Activated CD4-positive, CD25-positive, alpha-beta regulatory T cell treated with anti-CD3 and anti-CD28 coated beads, Interleukin-2, amount 50 U/mL, for 16 hours (primary cell): ENCODE results near the gene LSM12.
A peak's percentile ranks its signal among the peaks of the same experiment; 100 is the strongest.

Experiments
- DNase-seq: peaks from one replicate; pipeline ENCODE4 v3.0.0-alpha.2; 2020; ENCODE audit warnings: low read depth, low spot score

The LSM12 gene

DNA sequence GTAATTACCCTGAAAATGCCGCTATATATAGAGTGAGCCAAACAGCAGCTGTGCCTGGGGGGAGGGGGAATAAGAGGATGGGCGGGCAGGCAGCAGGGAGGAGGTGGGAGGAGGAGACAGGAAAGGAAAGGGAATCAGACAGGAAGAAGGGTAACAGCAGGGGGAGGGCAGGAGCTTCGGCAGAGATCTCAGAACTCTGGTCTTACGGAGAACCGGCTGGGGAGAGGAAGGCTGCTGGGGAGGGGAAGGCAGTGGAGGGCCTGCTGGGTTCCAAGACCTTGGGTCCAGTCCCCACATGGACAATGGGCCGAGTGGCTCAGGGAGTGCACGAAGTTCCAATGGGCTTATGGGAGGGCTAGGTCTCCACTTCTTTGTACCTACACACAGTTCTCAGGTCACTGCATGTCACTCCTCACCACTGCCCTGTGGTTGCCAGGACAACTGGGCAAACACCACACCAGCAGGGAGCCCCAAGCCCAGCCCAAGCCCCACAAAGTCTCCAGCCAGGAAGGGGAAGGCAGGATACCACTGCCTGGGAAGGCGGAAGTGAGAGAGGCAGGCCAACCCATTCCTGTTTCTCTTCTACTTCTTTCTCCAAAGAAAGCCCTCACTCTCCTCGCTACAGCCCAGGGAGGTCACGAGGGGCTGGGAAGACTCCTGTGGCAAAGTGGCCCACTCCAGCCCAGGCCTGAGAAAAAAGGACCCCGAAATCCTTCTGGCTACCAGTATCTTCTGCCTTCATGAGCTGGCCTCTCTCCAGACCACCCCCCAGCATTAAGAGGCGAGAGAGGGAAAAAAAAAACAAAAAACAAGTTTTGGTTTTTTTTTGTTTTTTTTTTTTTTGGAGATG, 29.4 kb upstream of the LSM12 start:
- no peak for DNase-seq

- no peak for DNase-seq
Observed at GRCh38 chr17:44095388-44095646, 28.8 kb upstream of the LSM12 start.

GRCh38 chr17:44094701-44095387, 28.4 kb upstream of the LSM12 start:
- DNase-seq: no peak

DNA sequence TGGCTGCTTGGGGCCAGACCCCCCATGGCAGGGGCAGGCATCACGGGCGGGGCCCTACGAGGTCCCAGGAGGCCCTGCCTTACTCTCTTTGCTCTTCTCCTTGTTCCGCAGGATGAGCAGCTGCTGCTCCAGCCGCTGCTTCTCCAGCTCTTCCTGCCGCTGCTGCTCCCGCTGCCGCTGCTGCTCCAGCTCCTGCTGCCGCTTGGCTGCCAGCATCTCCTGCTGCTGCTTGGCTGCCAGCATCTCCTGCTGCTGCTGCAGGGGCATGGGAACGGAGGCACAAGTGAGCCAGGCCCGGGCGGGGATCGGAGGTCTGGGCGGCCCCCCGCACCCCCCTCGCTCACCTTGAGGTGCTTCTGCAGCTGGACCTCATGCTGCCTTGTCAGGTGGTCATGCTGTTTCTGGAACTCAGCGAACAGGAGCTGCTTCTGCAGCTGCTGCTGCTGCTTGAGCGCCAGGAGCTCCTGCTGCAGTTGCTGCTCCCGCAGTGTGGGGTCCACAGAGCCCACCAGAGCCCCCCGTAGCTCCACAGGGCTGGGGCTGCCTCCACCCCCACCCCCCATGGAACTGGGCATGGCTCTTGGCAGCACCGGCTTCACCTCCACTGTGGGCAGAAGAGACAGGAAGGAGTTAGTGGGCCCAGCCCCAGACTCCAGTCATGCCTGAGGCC, 26.9 kb upstream of the LSM12 start:
- no peak for DNase-seq

GRCh38 chr17:44092051-44092450, 25.6 kb upstream of the LSM12 start:
- no peak for DNase-seq

DNA sequence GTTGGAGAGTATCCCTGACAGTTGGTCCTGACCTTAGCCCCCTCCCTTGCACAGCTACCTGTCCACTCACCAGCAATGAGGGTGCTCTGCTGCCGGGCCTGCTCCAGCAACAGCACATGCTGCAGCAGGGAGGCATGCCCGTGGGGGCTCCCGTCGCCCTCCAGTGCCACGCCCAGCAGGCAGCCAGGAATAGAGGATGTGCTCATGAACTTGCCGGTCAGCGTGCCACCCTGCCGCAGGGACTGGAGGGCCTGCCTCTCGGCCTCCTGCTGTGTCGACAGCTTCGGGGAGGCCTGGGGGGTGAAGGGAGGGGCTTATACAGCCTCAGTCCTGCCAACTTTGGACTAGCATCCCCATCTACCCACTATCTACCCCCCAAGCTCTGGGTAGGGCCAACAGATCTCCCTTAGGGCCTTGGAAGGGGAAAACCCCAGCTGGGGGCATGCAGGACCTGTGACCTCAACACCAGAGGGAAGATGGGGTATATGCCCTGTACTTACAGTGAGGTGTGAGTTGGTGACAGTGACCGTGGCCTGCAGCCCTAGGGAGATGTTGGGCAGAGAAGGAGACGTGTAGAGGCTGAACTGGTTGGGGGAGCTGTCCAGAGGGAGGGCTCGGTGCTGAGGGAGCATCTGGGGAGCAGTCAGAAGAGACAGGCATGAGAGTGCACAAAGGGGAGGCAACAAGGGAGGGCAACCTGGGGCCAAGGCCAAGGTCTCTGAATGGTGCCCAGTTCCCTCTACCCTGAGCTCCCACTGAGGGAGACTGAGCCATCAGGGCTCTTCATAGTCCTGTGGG, 24.9 kb upstream of the LSM12 start:
- no peak for DNase-seq

GRCh38 chr17:44088254-44088653, 21.8 kb upstream of the LSM12 start:
- no peak for DNase-seq

DNA sequence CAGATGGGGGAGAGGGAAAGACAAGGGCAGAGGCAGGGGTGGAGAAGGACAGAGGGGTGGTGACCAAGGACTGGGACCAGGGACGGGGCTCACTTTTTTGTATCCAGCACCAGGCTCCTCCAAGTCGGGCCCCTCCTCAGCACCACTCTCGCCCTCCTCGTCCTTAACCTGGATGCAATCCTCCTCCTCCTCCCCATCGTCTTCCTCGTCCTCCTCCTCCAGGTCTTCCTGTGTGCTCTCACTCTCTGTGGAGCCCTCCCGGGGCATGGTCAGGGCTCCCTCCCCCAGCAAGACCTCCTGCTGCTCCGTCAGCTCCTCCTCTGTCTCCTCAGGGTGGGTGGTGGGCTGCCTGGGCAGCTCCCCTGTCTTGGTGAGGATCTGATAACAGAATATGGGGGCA, 20.8 kb upstream of the LSM12 start:
- no peak for DNase-seq

DNA sequence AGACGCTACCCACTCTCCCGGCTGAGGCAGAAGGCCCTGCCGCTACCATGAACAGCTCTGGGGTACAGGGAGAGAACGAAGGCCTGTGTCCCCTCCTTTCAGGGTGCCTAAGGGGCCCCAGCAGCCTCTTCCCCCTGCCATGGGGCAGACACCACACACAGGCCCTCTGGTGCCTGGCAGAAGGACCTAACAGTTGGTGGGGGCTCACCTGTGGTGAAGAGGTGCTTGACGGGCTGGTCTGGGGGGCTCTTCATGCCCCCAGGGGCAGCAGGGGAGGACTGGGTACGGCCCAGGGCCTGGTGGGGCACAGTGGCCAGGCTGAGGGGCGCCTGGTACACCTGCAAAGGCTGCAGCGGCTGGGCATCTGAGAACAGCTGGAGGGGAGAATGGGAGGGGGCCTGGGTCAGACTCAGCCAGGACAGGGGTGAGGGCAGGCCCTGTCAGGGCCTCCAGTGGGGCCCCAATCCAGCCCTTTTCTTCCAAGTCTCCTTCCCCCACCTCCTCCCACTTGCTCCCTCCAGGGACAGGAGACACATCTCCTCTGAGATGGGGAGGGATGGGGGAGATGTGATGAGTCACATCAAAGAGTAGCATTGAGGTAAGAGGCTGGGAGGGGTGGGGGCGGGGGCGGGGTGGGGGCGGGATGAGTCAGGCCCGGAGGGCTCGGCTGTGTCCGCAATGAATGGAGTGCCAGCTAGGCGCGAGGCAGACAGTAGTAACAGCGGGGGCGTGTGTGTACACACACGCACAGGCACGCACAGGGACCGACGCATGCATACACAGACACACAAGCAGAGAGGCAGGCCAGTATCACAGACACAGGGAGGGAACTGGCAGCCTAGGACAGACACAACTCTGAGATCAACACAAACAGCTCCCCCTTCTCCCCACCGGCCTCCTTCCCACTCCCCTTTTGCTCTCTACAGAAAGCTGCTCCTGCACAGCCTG, 20.2 kb upstream of the LSM12 start:
- peak; percentile 31 for DNase-seq

- no peak for DNase-seq
Observed at GRCh38 chr17:44085908-44086307, 19.4 kb upstream of the LSM12 start.

DNA sequence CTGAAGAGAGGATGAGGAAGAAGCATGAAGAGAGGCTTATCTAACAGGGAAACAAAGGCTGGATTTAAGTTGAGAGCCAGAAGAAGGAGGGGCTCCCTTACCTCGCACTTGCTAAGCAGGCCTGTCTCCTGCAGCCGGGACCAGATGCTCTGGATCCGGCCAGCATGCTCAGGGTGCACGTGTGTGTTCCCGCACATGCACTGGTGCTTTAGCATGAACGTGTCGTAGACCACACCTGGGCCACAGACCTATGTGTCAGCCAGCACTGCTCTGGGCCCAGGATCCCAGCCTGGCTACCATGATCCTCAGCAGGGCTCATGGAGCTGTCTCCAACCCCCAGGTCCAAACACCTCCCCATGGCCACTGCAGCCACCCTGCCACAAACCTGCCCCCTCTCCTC, 18.4 kb upstream of the LSM12 start:
- no peak for DNase-seq

DNA sequence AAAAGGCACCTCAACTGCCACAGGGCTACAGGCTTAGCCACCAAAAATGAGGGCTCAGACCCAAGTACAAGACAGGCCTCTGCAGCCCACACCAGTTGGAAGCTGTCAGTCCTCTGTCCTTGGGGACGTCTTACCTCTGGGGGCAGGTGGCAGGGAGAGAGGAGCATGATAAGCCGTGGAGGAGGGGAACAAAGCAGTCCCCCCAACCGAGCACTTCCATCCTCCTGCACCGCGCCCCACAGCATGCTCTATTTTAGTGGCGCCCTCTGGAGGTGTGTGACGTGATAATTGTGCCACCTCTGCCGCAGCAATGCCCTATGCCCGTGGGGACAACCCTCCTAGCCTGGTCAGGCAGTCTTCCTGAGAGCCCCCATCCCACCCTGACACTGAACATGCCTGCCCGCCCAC, 17.7 kb upstream of the LSM12 start:
- DNase-seq: no peak

- DNase-seq: no peak
Observed at GRCh38 chr17:44083250-44083849, 16.9 kb upstream of the LSM12 start.

GRCh38 chr17:44082256-44082927, 15.9 kb upstream of the LSM12 start:
- DNase-seq: no peak

GRCh38 chr17:44081681-44082080, 15.2 kb upstream of the LSM12 start:
- DNase-seq: no peak

DNA sequence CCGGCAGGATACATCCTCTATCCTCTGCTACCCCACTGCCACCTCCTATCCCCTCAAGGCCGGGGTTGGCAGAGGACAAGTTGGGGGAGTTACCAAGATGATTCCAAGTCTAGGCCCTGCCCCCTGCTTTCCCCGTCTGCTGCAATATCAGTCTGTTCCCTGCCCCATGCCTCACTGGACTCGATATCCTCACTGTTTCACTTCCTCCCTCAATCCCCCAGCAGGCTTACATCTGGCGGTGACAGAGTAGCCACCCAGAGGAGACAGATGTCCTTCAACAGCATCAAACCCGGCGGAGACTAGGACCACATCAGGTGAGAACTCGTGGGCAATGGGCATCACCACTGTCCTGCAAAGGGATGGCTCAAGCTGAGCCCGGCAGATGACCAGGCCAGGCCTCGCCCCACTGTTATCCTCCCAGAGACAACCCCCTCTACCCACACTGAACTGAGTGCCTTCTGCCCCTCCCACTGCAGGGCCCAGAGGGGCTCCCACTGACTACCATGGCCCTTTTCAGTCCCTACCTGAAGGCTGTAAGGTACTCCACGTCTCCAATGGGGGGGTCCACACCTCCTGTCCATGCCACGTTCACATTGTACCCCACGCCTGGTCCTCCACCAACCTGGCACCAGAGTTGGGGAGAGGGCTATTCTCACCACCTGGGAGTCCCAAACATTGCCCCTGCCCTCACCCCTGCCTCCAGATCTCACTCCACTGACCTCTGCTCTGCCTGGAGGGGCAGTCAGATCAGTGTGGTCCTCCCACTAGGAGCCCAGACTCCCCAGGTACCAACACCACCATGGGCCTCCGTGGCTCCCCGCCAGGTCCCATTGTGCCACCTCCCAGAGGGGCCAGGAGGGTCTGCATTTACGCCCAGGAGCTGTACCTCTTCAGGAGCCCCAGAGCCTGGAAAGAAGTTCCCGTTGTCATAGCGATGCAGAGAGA, 13.7 kb upstream of the LSM12 start:
- no peak for DNase-seq

GRCh38 chr17:44078412-44078811, 11.9 kb upstream of the LSM12 start:
- no peak for DNase-seq

DNA sequence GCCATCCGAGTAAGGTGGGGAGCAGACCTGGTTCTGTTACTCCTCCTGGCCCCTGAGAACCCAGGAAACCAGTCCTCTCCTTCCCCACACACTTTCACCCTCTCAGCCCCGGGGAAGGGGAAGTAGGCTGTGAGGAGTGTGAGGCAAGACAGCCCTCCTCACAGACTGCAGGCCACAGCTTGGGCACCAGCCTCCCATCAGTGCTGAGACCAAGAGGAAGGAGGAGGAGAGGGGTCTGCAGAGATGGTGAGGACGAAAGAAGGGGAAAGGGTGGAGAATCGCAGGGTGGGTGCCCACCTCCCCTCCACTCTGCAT, 11.1 kb upstream of the LSM12 start:
- no peak for DNase-seq
